HepG2 (cell line): ENCODE data around the gene CHADL. TPM values are rescaled to one million over a fixed set of nuclear protein-coding genes. Genes with fewer than 3 reads are reported as not detected.

Experiments
- ATAC-seq: fragments of 200-7000 bp; cut with Tn5 transposase; 3 replicates; pipeline ENCODE4 v1.9.1; 2020; ENCODE audit warnings: mild to moderate bottlenecking, moderate library complexity
- BruUV-seq: library from RNA; stranded (reverse); fragments of 400-500 nt; replicated peaks from 2 replicates; lab custom pipeline; 2021; lab: Mats Ljungman, UMichigan
- CTCF ChIA-PET: fragments of 300-600 bp; formaldehyde crosslinking; extraction: SDS; loops from one replicate; lab custom pipeline; 2021; ENCODE audit warnings: low total read pairs, inconsistent platforms, low intra/inter-chr PET ratio; lab: Yijun Ruan, JAX
- POLR2A ChIA-PET: fragments of 350-600 bp; sonication (Branson Sonifier 250); formaldehyde crosslinking; loops from one replicate; lab custom pipeline; 2020; ENCODE audit warnings: antibody characterized with exemption, inconsistent platforms; lab: Yijun Ruan, JAX
- DNase-seq: peaks from one replicate; pipeline ENCODE4 v3.0.0-alpha.2; 2015; ENCODE audit warnings: low spot score
- FAIRE-seq: peaks from 3 replicates; lab custom pipeline; 2011; peaks lifted over from hg19 to GRCh38; lab: Jason Lieb, UNC
- H2AFZ ChIP-seq: one replicate; pipeline ENCODE4 v1.6.1; 2011; ENCODE audit warnings: low read length, inconsistent platforms
- H3K27ac ChIP-seq: fragments of 300-600 bp; 3 replicates; pipeline ENCODE4 v1.8.0; 2011; ENCODE audit warnings: mixed run types, mild to moderate bottlenecking, mixed read lengths, low read length, inconsistent platforms; ENCODE audit not compliant: insufficient read depth; ENCODE audit errors: extremely low read length
- H3K27me3 ChIP-seq, 2 experiments: fragments of 200-600 bp in 1 of 2; 2 replicates in 1 of 2; 3 replicates in 1 of 2; pipeline versions ENCODE4 v1.6.0 to v1.8.0; 2011; ENCODE audit warnings: low read length in 2 of 2, mild to moderate bottlenecking in 2 of 2, moderate library complexity in 2 of 2, inconsistent platforms in 1 of 2; ENCODE audit not compliant: insufficient read depth in 2 of 2, control insufficient read depth in 1 of 2
- H3K36me3 ChIP-seq, 2 experiments: fragments of 200-600 bp in 1 of 2; replicated peaks in 1 of 2; 2 replicates in 1 of 2; 3 replicates in 1 of 2; pipeline versions ENCODE4 v1.5.1 to v1.8.0; 2011; ENCODE audit warnings: low read length in 2 of 2, inconsistent platforms in 1 of 2; ENCODE audit not compliant: insufficient read depth in 2 of 2, control insufficient read depth in 1 of 2
- H3K4me1 ChIP-seq: 2 replicates; pipeline ENCODE4 v1.5.1; 2012; ENCODE audit warnings: low read length, inconsistent platforms; ENCODE audit not compliant: insufficient read depth
- H3K4me2 ChIP-seq: 2 replicates; pipeline ENCODE4 v1.6.0; 2011; ENCODE audit warnings: low read depth, low read length, inconsistent platforms
- H3K4me3 ChIP-seq, 3 experiments: fragments of 200-600 bp in 1 of 3; sonication (generic), shearing (Covaris generic) in 1 of 3; replicated peaks in 1 of 3; 2 replicates each; pipeline ENCODE4 v1.5.1; 2011 to 2016; ENCODE audit warnings: low read length in 3 of 3, inconsistent platforms in 2 of 3, low read depth in 2 of 3, mild to moderate bottlenecking in 2 of 3, control low read depth in 1 of 3, mixed read lengths in 1 of 3; ENCODE audit not compliant: insufficient read depth in 1 of 3
- H3K79me2 ChIP-seq: one replicate; pipeline ENCODE4 v1.6.1; 2011; ENCODE audit warnings: low read length, inconsistent platforms; ENCODE audit not compliant: insufficient read depth
- H3K9ac ChIP-seq: 2 replicates; pipeline ENCODE4 v1.6.0; 2011; ENCODE audit warnings: mild to moderate bottlenecking, low read depth, low read length, inconsistent platforms; ENCODE audit not compliant: insufficient read depth
- H3K9me3 ChIP-seq: 2 replicates; pipeline ENCODE4 v1.5.1; 2012; ENCODE audit warnings: mild to moderate bottlenecking, low read length
- H4K20me1 ChIP-seq: 2 replicates; pipeline ENCODE4 v1.6.0; 2011; ENCODE audit warnings: inconsistent platforms, mild to moderate bottlenecking, low read length, moderate library complexity; ENCODE audit not compliant: insufficient read depth
- ELF4 ChIP-seq: sonication (generic); formaldehyde crosslinking; IDR thresholded peaks from 2 replicates; pipeline ENCODE4 v1.5.0; 2020; ENCODE audit warnings: missing genetic modification reagents, mild to moderate bottlenecking, moderate library complexity, borderline replicate concordance
- NR2C2 ChIP-seq: sonication (generic); formaldehyde crosslinking; IDR thresholded peaks from 2 replicates; pipeline ENCODE4 v1.4.0; 2020; ENCODE audit warnings: missing genetic modification reagents, mild to moderate bottlenecking, moderate library complexity, borderline replicate concordance
- SRF ChIP-seq: IDR thresholded peaks from 2 replicates; pipeline ENCODE4 v1.6.1; 2011; ENCODE audit warnings: mild to moderate bottlenecking, low read depth, low read length, moderate library complexity
- ZBTB3 ChIP-seq: sonication (generic); formaldehyde crosslinking; IDR thresholded peaks from 2 replicates; pipeline ENCODE4 v1.4.0; 2020; ENCODE audit warnings: low read depth, mild to moderate bottlenecking, moderate library complexity, missing genetic modification reagents, borderline replicate concordance
- ZMYM3 ChIP-seq: sonication (generic); formaldehyde crosslinking; IDR thresholded peaks from 2 replicates; pipeline ENCODE4 v1.5.1; 2020; ENCODE audit warnings: mild to moderate bottlenecking, missing genetic modification reagents
- ZNF224 ChIP-seq: sonication (generic); formaldehyde crosslinking; IDR thresholded peaks from 2 replicates; pipeline ENCODE4 v1.5.0; 2020; ENCODE audit warnings: mild to moderate bottlenecking, missing genetic modification reagents
- ZNF430 ChIP-seq: sonication (generic); formaldehyde crosslinking; IDR thresholded peaks from 2 replicates; pipeline ENCODE4 v1.9.0; 2021; ENCODE audit warnings: mild to moderate bottlenecking, missing genetic modification reagents
- ZNF629 ChIP-seq: sonication (generic); formaldehyde crosslinking; conservative IDR thresholded peaks from 2 replicates; pipeline ENCODE4 v1.5.0; 2020; ENCODE audit warnings: missing genetic modification reagents
- ZNF660 ChIP-seq: sonication (generic); formaldehyde crosslinking; IDR thresholded peaks from 2 replicates; pipeline ENCODE4 v1.5.1; 2020; ENCODE audit warnings: mild to moderate bottlenecking, low read depth, missing genetic modification reagents, borderline replicate concordance
- ZNF770 ChIP-seq: sonication (generic); formaldehyde crosslinking; IDR thresholded peaks from 2 replicates; pipeline ENCODE4 v1.5.0; 2020; ENCODE audit warnings: mild to moderate bottlenecking, missing genetic modification reagents
- WGBS: methylation state at CpG from one replicate; pipeline ENCODE4 v1.1.6; 2017; ENCODE audit warnings: low lambda C conversion rate; 5-methylcytosine and 5-hydroxymethylcytosine counted together
- in situ Hi-C: cut with HindIII; loops from 2 replicates; pipeline ENCODE4 v1.10.0; 2017; ENCODE audit warnings: low pct_unique_long_range_greater_than_20kb; ENCODE audit not compliant: extremely low pct_ligation_motif_present
- intact Hi-C: fragments of 100-400 bp; cut with micrococcal nuclease; formaldehyde crosslinking; loops from one replicate; pipeline ENCODE4 v1.10.0; 2022; ENCODE audit not compliant: unreplicated experiment
- polyA plus RNA-seq, 8 experiments: library from polyadenylated mRNA; depleted of rRNA in 3 of 8; stranded (reverse) in 7 of 8; unstranded in 1 of 8; fragments of >200 nt; fragmentation: Illumina TruSeq in 4 of 8; extraction: Trizol in 4 of 8; gene quantifications; 2 replicates each; pipeline versions ENCODE4 v1.2.1 to v1.2.3, GENCODE V29; 2011 to 2016; ENCODE audit warnings: low read depth in 4 of 8, missing spikeins in 1 of 8, mixed read lengths in 1 of 8; ENCODE audit not compliant: insufficient read depth in 1 of 8
- total RNA-seq, 5 experiments: library from RNA; depleted of rRNA; stranded (reverse); fragments of >200 nt; fragmentation: Illumina TruSeq; extraction: Trizol; gene quantifications; 2 replicates each; pipeline ENCODE4 v1.2.3, GENCODE V29; 2016; ENCODE audit warnings: low read depth in 1 of 5

Gene CHADL
- total and polyA plus RNA-seq, 2 of the 13 experiments (the other 11 are each of a cell fraction or from before 2014, with no cell fraction given): 2.8 to 8.1 TPM

DNA sequence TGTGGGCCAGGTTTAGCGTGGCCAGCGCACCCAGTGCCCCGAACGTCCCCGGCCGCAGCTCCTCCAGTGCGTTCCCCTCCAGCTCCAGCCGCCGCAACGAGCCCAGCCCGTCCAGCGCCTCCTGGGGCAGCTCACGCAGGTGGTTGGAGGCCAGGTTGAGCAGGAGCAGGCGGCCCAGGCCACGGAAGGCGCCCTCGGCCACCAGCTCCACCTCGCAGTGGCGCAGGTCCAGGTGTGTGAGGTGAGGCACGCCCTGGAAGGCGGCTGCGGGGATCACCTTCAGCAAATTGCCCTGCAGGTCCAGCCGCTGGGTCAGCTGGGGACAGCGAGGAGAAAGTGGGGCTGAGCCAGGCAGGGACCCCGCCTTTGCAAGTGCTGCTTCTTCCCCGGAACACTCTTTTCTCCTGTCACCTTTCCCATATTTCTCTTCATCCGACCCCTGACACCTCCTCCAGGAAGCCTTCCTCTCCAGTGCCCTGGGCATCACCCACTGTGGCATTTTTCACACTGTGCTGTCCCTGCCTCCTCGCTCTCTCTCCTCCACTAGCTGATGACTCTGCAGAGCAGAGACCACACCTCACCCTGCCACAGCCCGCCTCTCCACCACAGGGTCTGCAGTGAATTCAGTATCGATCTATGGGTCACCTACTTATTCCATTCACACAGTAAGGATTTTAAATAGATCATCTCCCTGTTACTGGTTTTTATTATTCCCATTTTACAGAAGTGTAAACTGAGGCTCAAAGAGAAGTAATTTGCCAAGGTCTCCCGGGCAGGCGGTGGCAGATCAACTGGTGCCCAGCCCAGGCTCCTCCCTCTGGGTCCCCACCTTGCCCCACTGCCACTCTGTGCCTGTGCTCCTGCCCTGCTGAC lies 1.9 kb downstream of the CHADL start:
- no peak for FAIRE-seq
- H3K27me3 ChIP-seq: no peaks in the 10 kb centered on the region
- peaks cover 32% of the 10 kb centered on the region for H3K4me1 ChIP-seq
- WGBS: 92% methylated on average over 23 of the region's 32 CpGs
- ATAC-seq: no peak
- peak; percentile 89 for TF ChIP-seq ZNF629
- TF ChIP-seq NR2C2 (CRISPR knock-in tag): no peak
- no peak for TF ChIP-seq ZNF770 (CRISPR knock-in tag)
- TF ChIP-seq SRF: no peak
- TF ChIP-seq ZBTB3 (CRISPR knock-in tag): no peak
- no peak for TF ChIP-seq ZNF224 (CRISPR knock-in tag)
- 0 out of 2 replicates have a peak, but pooled peaks have one; percentile 31 for TF ChIP-seq ZMYM3 (CRISPR knock-in tag)
- TF ChIP-seq ELF4 (CRISPR knock-in tag): no peak
- TF ChIP-seq ZNF660 (CRISPR knock-in tag): no peak
- no peak for TF ChIP-seq ZNF430 (CRISPR knock-in tag)
- no peak overlapping the region for H3K27ac ChIP-seq
- no peaks in the 10 kb centered on the region for H3K9me3 ChIP-seq
- H3K9ac ChIP-seq: no peak overlapping the region
- POLR2A ChIA-PET: no interaction called here
- CTCF ChIA-PET: no interaction called here
- H3K36me3 ChIP-seq: no peaks in the 10 kb centered on the region
- no peak overlapping the region for H3K4me3 ChIP-seq
- no peak overlapping the region for H3K4me2 ChIP-seq
- BruUV-seq: no TSS peak
- in situ Hi-C loops (no loop called here), intact Hi-C loops (loop anchor here (5.0 kb wide), 1 partner anchor 48 kb away; the partner anchor contains the start of gene RANGAP1)
- H4K20me1 ChIP-seq: no peaks in the 10 kb centered on the region
- H3K79me2 ChIP-seq: no peaks in the 10 kb centered on the region
- H2AFZ ChIP-seq: no peak overlapping the region
- no peak for DNase-seq
